Heart right ventricle (tissue), 16 donors: ENCODE results near the gene MAP2K1. TPM values are rescaled to one million over a fixed set of nuclear protein-coding genes. Genes with fewer than 3 reads are reported as not detected.
A peak's percentile ranks its signal among the peaks of the same experiment; 100 is the strongest.

Source experiments
- ATAC-seq, 8 donors: fragments of 200-7000 bp; cut with Tn5 transposase; one replicate each; pipeline ENCODE4 v1.9.1; 2020; ENCODE audit warnings: mild to moderate bottlenecking in 8 of 8, moderate library complexity in 8 of 8, moderate number of reproducible peaks in 1 of 8
- DNase-seq, 2 donors: peaks; one replicate each; pipeline ENCODE4 v3.0.0-alpha.2; 2020
- H3K27ac ChIP-seq, 10 donors: fragments of 200-600 bp; sonication (generic) in 2 of 10; one replicate each; pipeline versions ENCODE4 v1.5.0 to v1.8.0; 2020 to 2022; ENCODE audit warnings: mild to moderate bottlenecking in 3 of 10
- H3K27me3 ChIP-seq, 7 donors: fragments of 200-600 bp; one replicate each; pipeline ENCODE4 v1.8.0; 2021 to 2022; ENCODE audit warnings: mild to moderate bottlenecking in 2 of 7
- H3K36me3 ChIP-seq, 9 donors: fragments of 200-600 bp; sonication (generic) in 1 of 9; one replicate each; pipeline versions ENCODE4 v1.5.0 to v1.8.0; 2020 to 2022; ENCODE audit warnings: mild to moderate bottlenecking in 2 of 9
- H3K4me1 ChIP-seq, 9 donors: fragments of 200-600 bp; sonication (generic) in 1 of 9; one replicate each; pipeline versions ENCODE4 v1.5.0 to v1.8.0; 2020 to 2022; ENCODE audit warnings: mild to moderate bottlenecking in 4 of 9
- H3K4me3 ChIP-seq, 10 donors: fragments of 200-600 bp; sonication (generic) in 2 of 10; one replicate each; pipeline versions ENCODE4 v1.5.0 to v1.8.0; 2020 to 2022; ENCODE audit warnings: mild to moderate bottlenecking in 7 of 10, moderate library complexity in 2 of 10
- H3K9me3 ChIP-seq, 11 donors: fragments of 200-600 bp in 10 of 11; sonication (generic) in 2 of 11; one replicate each; pipeline versions ENCODE4 v1.5.0 to v1.8.0; 2013 to 2022; ENCODE audit warnings: mild to moderate bottlenecking in 2 of 11, control low read depth in 1 of 11, moderate library complexity in 1 of 11
- CTCF ChIP-seq, 9 donors: fragments of 200-600 bp; sonication (generic) in 2 of 9; IDR thresholded peaks; one replicate each; pipeline versions ENCODE4 v1.5.0 to v1.8.0; 2021 to 2022; ENCODE audit warnings: antibody characterized with exemption in 9 of 9, mild to moderate bottlenecking in 5 of 9, moderate library complexity in 1 of 9
- WGBS, 2 donors: extraction: QIAGEN DNeasy Blood & Tissue Kit; methylation state at CpG; one replicate each; pipeline ENCODE4 v1.1.7; 2013; ENCODE audit warnings: inconsistent platforms in 1 of 2; 5-methylcytosine and 5-hydroxymethylcytosine counted together
- intact Hi-C, 10 donors: fragments of 100-400 bp; cut with DNase I; formaldehyde crosslinking; loops; one replicate each; pipeline versions ENCODE4 v1.11.1 to v1.14.2; 2022
- polyA plus RNA-seq, 2 donors: library from polyadenylated mRNA; stranded (reverse); fragments of 200-250 nt; gene quantifications; one replicate each; pipeline ENCODE4 v1.2.3, GENCODE V29; 2013
- total RNA-seq, 10 donors: library from RNA; stranded (reverse); fragmentation: NEBNext Ultra II Directional in 3 of 10; extraction: Animal tissue kit (Norgen Biotek cat#: 25700) in 3 of 10; gene quantifications; one replicate each; pipeline versions ENCODE4 v1.2.1 to v1.2.4, GENCODE V29; 2021 to 2023
- donor health status: Arrhythmogenic right ventricular cardiomyopathy.
- donor health status: ischemic (EF 13 %, LVEDD 7.1; RV severe dilation, severe dysfunction).
- donor health status: healthy with polysubstance abuse.
- donor health status: DM: no; HTN: yes; CAD: no.
- donor health status: DM: no; HTN: no; CAD: no.
- donor health status: ischemic (EF 25% LVEDD 6.9; RV normal size, moderate dysfunction).
- donor health status: ischemic (EF 25% LVEDD 5.7; RV mildly dilated, moderate dysfunction).
- donor health status: healthy.
- donor health status: DM: yes; HTN: yes; CAD: no.
- donor health status: Ischemic cardiomyopathy.
- donor health status: ischemic (EF 35%, LVEDD 5.7; RV mildly dilated, moderate dysfunction).
- donor health status: nonischemic (EF 11% LVEDD 7.7; RV severe dilation, severe dysfunction).
- donor health status: DM: yes; HTN: yes; CAD: no.
- donor health status: PGD.
- donor health status: ischemic (EF 29% LVEDD 5.4; RV normal size, mild dysfunction).
- donor health status: nonischemic (EF 23%, LVEDD 6.1; RV moderate dilation, normal function).

Gene MAP2K1
- total and polyA plus RNA-seq, 12 donors: 7.5 to 106 (median 44.7) TPM

GRCh38 chr15:66503780-66504562, 117.3 kb downstream of the MAP2K1 start:
- no peak for DNase-seq
- peaks cover 0 to 50% (median 38%) of the 10 kb centered on the region in 9 donors for H3K36me3 ChIP-seq
- 0% methylated on average over 12 of the region's 12 CpGs for WGBS, 2 donors
- ATAC-seq: no peak
- peak overlapping the region; percentile 57 to 99 (median 86) for H3K4me3 ChIP-seq
- no peaks in the 10 kb centered on the region for H3K27me3 ChIP-seq
- H3K4me1 ChIP-seq: peaks cover 5 to 42% (median 28%) of the 10 kb centered on the region in 9 donors
- peak overlapping the region; percentile 80 to 98 (median 94) for H3K27ac ChIP-seq
- no peak for TF ChIP-seq CTCF (IDR thresholded peaks at IDR 0.05)
- intact Hi-C loops: no loop called here
- H3K9me3 ChIP-seq: no peaks in the 10 kb centered on the region

- ATAC-seq (peak; percentile 92 to 97 (median 96)), DNase-seq (peak; percentile 79 to 82)
- Histone ChIP-seq H3K4me1 (peaks cover 5 to 42% (median 27%) of the 10 kb centered on the region in 9 donors), H3K27me3 (no peaks in the 10 kb centered on the region), H3K27ac (peak within 1 kb of the TSS; percentile 80 to 98 (median 94)), H3K4me3 (peak within 1 kb of the TSS; percentile 57 to 99 (median 86)), H3K9me3 (no peaks in the 10 kb centered on the region), H3K36me3 (peaks cover 0 to 46% (median 30%) of the 10 kb centered on the region in 9 donors)
- 0% methylated on average over 46 of the region's 46 CpGs for WGBS, 2 donors
- intact Hi-C loops: no loop called here
- peak in 1 of 9 donors; percentile 12 for TF ChIP-seq CTCF (IDR thresholded peaks at IDR 0.05)
These were observed 118.1 kb downstream of the MAP2K1 start, which contains the start of the genes RPL4 and ZWILCH for GRCh38 chr15:66504563-66505429. RPL4 (minus strand) TSS chr15:66504855; CDS start chr15:66504790, 65 bp downstream. ZWILCH (plus strand) TSS chr15:66505326; CDS start chr15:66505339, 13 bp downstream.

GRCh38 chr15:66505430-66505811, 118.7 kb downstream of the MAP2K1 start:
- Histone ChIP-seq H3K9me3 (no peaks in the 10 kb centered on the region), H3K4me1 (peaks cover 5 to 42% (median 27%) of the 10 kb centered on the region in 9 donors), H3K36me3 (peaks cover 0 to 40% (median 23%) of the 10 kb centered on the region in 9 donors), H3K27ac (peak overlapping the region in 9 of 10 donors; percentile 89 to 98 (median 94)), H3K27me3 (no peaks in the 10 kb centered on the region), H3K4me3 (peak overlapping the region; percentile 57 to 99 (median 86))
- WGBS, 2 donors: 1 to 2% methylated on average over 13 of the region's 13 CpGs
- TF ChIP-seq CTCF (IDR thresholded peaks at IDR 0.05): no peak
- ATAC-seq: peak in 3 of 8 donors; percentile 2 to 48 (median 29)
- no peak for DNase-seq
- intact Hi-C loops: no loop called here

GRCh38 chr15:66505818-66506217, 119.1 kb downstream of the MAP2K1 start:
- Histone ChIP-seq H3K9me3 (no peaks in the 10 kb centered on the region), H3K27me3 (no peaks in the 10 kb centered on the region), H3K4me3 (peak overlapping the region in 9 of 10 donors; percentile 57 to 99 (median 85)), H3K27ac (peak overlapping the region in 4 of 10 donors; percentile 93 to 98 (median 95)), H3K36me3 (peaks cover 0 to 36% (median 19%) of the 10 kb centered on the region in 9 donors), H3K4me1 (peaks cover 5 to 42% (median 27%) of the 10 kb centered on the region in 9 donors)
- intact Hi-C loops: no loop called here
- no peak for DNase-seq
- ATAC-seq: no peak
- no peak for TF ChIP-seq CTCF (IDR thresholded peaks at IDR 0.05)
- WGBS, 2 donors: 38 to 48% methylated on average over 4 of the region's 4 CpGs
